Thyroid gland (tissue), 4 donors: ENCODE results near the gene TBC1D2.

ENCODE experiments used
- POLR2A ChIP-seq, 2 donors: fragments of 450-650 bp; IDR thresholded peaks; one replicate each; pipeline ENCODE4 v1.6.1; 2017; ENCODE audit warnings: antibody characterized with exemption in 2 of 2, mild to moderate bottlenecking in 2 of 2, moderate library complexity in 1 of 2
- TF ChIP-seq, protein P1 (sequence below), 6 experiments: fragments of 200-600 bp in 3 of 6; fragments of 450-650 bp in 3 of 6; sonication (generic) in 3 of 6; IDR thresholded peaks; one replicate each; pipeline ENCODE4 v1.5.1; 2016 to 2019; ENCODE audit warnings: antibody characterized with exemption in 6 of 6, mild to moderate bottlenecking in 2 of 6, inconsistent platforms in 1 of 6, moderate library complexity in 1 of 6

DNA sequence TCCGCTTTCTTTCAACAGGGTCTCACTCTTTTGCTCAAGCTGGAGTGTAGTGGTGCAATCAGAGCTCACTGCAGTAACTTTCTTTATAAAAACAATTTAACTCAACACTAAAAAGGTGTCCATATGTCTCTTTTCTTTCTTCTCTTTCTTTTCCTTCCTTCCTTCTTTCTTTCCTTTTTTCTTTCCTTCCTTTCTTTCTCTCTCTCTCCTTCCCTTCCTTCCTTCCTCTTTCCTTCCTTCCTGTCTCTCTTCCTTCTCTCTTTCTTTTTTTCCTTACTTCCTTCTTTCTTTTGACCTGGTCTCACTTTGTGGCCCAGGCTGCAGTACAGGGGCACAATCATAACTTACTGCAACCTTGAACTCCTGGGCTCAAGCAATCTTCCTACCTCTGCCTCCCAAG, 25.8 kb upstream of the TBC1D2 start:
- TF ChIP-seq, protein P1, sequence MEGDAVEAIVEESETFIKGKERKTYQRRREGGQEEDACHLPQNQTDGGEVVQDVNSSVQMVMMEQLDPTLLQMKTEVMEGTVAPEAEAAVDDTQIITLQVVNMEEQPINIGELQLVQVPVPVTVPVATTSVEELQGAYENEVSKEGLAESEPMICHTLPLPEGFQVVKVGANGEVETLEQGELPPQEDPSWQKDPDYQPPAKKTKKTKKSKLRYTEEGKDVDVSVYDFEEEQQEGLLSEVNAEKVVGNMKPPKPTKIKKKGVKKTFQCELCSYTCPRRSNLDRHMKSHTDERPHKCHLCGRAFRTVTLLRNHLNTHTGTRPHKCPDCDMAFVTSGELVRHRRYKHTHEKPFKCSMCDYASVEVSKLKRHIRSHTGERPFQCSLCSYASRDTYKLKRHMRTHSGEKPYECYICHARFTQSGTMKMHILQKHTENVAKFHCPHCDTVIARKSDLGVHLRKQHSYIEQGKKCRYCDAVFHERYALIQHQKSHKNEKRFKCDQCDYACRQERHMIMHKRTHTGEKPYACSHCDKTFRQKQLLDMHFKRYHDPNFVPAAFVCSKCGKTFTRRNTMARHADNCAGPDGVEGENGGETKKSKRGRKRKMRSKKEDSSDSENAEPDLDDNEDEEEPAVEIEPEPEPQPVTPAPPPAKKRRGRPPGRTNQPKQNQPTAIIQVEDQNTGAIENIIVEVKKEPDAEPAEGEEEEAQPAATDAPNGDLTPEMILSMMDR (IDR thresholded peaks at IDR 0.05): no peak
- TF ChIP-seq POLR2A (IDR thresholded peaks at IDR 0.05): no peak
